ENCODE data around the gene SOX8.

The SOX8 gene

DNA sequence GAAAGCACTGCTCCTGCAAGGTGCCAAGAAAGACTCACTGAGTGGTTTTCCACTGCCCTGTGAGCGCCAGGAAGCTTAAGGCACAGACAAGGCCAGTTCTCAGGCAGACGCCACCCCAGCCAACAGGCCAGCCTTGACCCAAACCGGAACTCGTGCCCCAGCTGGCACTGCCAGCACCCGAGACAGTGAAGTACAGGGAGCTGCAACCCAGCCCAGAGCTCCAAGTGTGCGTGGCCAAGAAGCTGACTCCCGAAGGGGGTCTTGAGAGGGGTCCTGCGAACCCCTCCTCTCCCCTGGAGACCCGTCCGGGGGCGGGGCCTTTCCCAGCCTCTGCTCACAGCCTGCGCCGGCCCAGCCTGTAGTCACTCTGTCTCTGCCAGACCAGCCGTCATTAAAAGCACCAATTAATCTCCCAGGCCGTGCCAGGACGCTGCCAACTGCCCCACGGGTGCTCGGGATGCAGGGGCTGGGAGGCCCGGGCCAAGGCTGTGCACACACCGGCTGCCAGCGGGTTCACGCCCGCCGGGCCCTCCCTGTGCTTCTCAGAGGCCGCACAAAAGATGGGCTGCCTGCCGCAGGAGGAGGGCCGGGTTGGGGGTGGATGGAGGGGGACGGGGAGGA lies 4.4 kb upstream of the SOX8 start:
- no peak overlapping the region for H3K9ac ChIP-seq (ENCODE audit: low read length)
- peaks cover 13% of the 10 kb centered on the region for H3K4me1 ChIP-seq (ENCODE audit: control insufficient read depth, insufficient read depth, low read length)
- H3K27me3 ChIP-seq (ENCODE audit: control insufficient read depth, insufficient read depth, low read length): peaks cover 67% of the 10 kb centered on the region
- no peaks in the 10 kb centered on the region for H3K9me3 ChIP-seq (ENCODE audit: control insufficient read depth, low read length)
- no peak overlapping the region for H3K4me3 ChIP-seq (ENCODE audit: low read length)
- no peaks in the 10 kb centered on the region for H3K36me3 ChIP-seq (ENCODE audit: control insufficient read depth, insufficient read depth, low read length)

DNA sequence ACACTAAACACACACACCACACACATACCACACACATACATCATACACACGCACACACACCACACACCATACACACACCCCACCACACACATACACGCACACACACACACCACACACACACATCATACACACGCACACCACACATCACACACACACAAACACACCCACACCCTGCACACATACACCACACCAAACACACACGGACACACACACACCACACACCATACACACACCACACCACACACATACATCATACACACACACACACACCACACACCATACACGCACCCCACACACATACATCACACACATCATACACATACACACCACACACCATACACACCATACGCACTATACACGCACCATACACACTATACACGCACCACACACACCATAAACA lies 3.7 kb upstream of the SOX8 start:
- Histone ChIP-seq H3K9ac (ENCODE audit: low read length) (no peak overlapping the region), H3K27me3 (ENCODE audit: control insufficient read depth, insufficient read depth, low read length) (peaks cover 67% of the 10 kb centered on the region), H3K36me3 (ENCODE audit: control insufficient read depth, insufficient read depth, low read length) (no peaks in the 10 kb centered on the region), H3K4me3 (ENCODE audit: low read length) (no peak overlapping the region), H3K4me1 (ENCODE audit: control insufficient read depth, insufficient read depth, low read length) (peaks cover 8% of the 10 kb centered on the region), H3K9me3 (ENCODE audit: control insufficient read depth, low read length) (no peaks in the 10 kb centered on the region)

DNA sequence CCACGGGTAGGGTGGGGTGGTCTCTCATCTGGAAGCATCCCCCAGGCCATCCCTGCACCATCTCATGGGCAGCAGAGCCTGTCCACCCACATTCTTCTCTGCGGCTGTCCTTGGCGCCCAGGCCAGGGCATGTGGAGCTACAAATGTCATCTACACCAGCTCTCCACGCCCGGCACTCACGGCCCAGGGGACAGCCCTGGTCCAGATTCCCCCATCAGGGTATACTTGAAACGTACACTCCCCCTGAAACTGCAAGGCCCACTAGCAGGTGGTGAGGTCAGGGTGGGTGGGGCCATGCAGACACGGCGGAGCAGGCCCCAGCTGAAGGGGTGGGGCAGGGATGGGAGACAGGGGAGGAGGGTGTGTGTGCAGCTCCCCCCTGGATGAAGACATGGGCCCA lies 3.2 kb upstream of the SOX8 start:
- Histone ChIP-seq H3K36me3 (ENCODE audit: control insufficient read depth, insufficient read depth, low read length) (no peaks in the 10 kb centered on the region), H3K4me1 (ENCODE audit: control insufficient read depth, insufficient read depth, low read length) (peaks cover 8% of the 10 kb centered on the region), H3K27me3 (ENCODE audit: control insufficient read depth, insufficient read depth, low read length) (peaks cover 68% of the 10 kb centered on the region), H3K9me3 (ENCODE audit: control insufficient read depth, low read length) (no peaks in the 10 kb centered on the region), H3K4me3 (ENCODE audit: low read length) (no peak overlapping the region), H3K9ac (ENCODE audit: low read length) (no peak overlapping the region)

DNA sequence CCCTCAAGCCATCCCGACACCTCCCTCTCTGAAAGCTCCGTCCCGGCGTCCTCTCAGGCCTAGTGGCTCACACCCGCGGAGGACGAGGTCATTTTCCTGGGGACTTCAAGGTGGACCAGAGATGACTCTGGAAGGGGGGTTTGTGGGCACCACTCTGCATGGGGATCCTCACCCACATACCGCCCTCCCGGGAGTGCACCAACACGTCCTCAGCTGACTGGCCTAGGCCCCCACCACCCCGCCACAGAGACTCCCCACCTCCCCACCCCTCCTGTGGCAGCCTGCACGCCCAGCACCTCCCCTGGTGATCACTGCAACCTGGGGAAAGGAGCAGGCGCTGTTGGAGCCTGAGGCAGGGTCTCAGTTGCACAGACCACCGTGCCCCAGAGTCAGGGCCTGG lies 2.4 kb upstream of the SOX8 start:
- Histone ChIP-seq H3K9me3 (ENCODE audit: control insufficient read depth, low read length) (no peaks in the 10 kb centered on the region), H3K36me3 (ENCODE audit: control insufficient read depth, insufficient read depth, low read length) (no peaks in the 10 kb centered on the region), H3K4me1 (ENCODE audit: control insufficient read depth, insufficient read depth, low read length) (peaks cover 8% of the 10 kb centered on the region), H3K27me3 (ENCODE audit: control insufficient read depth, insufficient read depth, low read length) (peaks cover 68% of the 10 kb centered on the region), H3K4me3 (ENCODE audit: low read length) (no peak overlapping the region), H3K9ac (ENCODE audit: low read length) (no peak overlapping the region)

DNA sequence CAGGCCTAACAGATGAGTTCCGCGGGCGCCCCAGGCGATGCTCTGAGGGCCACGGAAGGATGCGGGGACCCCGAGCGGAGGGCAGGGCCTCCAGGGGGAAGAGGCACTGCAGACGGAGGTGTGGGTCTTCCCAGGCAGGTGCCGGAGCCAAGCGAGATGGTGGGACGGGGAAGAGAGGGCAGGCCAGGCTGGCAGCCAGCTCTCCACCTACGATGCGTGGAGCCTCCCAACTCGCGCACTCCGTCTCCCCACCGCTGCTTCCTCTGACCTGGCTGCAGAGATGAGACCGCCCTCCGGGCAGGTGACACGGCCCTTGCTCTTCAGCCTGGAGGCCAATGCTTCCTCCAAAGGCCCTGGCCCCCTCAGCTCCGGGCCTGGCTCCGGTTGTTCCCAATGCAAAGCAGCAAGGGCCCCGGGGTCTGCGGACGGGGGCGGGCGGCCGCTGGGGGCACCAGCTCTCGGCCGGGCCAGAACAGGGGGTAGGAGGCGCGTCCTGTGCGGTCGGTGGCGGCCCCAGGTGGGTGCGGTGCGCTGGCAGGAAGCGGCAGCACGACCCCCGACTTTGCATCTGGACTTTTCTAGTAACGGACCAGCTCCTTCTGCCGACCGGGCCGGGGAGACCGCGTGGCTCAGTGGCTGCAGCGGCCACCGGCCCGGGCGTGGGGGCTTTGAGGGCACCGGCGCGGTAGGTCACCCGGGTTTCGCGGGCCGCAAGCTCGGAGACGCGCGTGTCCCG lies 1.5 kb upstream of the SOX8 start:
- H3K9me3 ChIP-seq (ENCODE audit: control insufficient read depth, low read length): no peaks in the 10 kb centered on the region
- peaks cover 63% of the 10 kb centered on the region for H3K27me3 ChIP-seq (ENCODE audit: control insufficient read depth, insufficient read depth, low read length)
- H3K36me3 ChIP-seq (ENCODE audit: control insufficient read depth, insufficient read depth, low read length): no peaks in the 10 kb centered on the region
- no peak overlapping the region for H3K9ac ChIP-seq (ENCODE audit: low read length)
- H3K4me1 ChIP-seq (ENCODE audit: control insufficient read depth, insufficient read depth, low read length): peaks cover 8% of the 10 kb centered on the region
- H3K4me3 ChIP-seq (ENCODE audit: low read length): no peak overlapping the region

DNA sequence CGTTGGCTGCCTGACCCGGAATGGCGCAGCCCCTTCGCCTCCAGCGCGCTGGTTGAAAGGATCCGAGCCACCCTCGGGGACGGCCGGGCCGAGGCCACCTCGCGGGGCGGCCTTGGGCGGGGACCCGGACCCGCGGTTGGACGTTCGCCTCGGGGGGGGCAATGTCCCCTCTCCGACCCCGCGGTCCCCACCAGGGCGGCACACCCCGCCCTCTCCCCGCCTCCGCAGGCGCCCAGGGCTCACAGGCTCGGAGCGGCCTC lies 1.0 kb upstream of the SOX8 start:
- Histone ChIP-seq H3K27me3 (ENCODE audit: control insufficient read depth, insufficient read depth, low read length) (peaks cover 59% of the 10 kb centered on the region), H3K4me1 (ENCODE audit: control insufficient read depth, insufficient read depth, low read length) (peaks cover 8% of the 10 kb centered on the region), H3K36me3 (ENCODE audit: control insufficient read depth, insufficient read depth, low read length) (no peaks in the 10 kb centered on the region), H3K4me3 (ENCODE audit: low read length) (no peak overlapping the region), H3K9me3 (ENCODE audit: control insufficient read depth, low read length) (no peaks in the 10 kb centered on the region), H3K9ac (ENCODE audit: low read length) (no peak overlapping the region)

DNA sequence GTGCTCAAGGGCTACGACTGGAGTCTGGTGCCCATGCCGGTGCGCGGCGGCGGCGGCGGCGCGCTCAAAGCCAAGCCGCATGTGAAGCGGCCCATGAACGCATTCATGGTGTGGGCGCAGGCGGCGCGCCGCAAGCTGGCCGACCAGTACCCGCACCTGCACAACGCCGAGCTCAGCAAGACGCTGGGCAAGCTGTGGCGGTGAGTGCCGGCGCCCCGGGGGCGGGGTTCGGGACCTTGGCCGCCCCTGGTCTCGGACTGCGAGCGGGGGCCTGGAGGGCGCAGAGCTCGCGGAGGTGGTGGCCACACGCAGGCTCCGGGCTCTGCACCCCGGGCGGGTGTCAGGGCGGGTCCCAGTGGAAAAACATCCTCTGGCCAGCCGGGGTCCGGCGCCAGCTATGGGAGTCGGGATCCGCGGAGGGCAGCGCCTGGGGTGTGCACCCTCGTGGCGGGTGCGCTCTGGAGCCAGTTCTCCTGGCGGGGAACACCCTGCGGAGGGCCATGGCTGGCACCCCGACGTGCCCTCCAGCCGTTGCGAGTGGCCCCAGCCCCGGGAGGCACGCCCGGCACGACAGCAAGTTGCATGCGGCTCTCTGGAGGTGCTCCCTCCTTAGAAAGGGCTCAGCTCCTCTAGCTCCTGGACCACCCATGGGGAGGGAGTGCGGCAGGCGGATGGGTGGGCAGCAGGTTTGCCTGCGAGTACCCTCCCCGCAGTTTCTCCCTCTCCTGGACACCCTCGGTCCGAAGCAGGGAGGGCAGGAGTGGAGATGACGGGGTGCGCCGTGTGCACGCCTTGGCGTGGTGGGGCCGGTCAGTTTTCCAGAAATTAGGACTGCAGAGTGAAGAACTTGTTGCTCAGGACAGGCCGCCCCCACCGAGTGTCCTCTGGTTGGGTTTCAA lies 824 bp downstream of the SOX8 start:
- H3K4me1 ChIP-seq (ENCODE audit: control insufficient read depth, insufficient read depth, low read length): peaks cover under 1% of the 10 kb centered on the region
- H3K9ac ChIP-seq (ENCODE audit: low read length): no peak overlapping the region
- H3K4me3 ChIP-seq (ENCODE audit: low read length): no peak overlapping the region
- peaks cover 52% of the 10 kb centered on the region for H3K27me3 ChIP-seq (ENCODE audit: control insufficient read depth, insufficient read depth, low read length)
- H3K9me3 ChIP-seq (ENCODE audit: control insufficient read depth, low read length): no peaks in the 10 kb centered on the region
- no peaks in the 10 kb centered on the region for H3K36me3 ChIP-seq (ENCODE audit: control insufficient read depth, insufficient read depth, low read length)

DNA sequence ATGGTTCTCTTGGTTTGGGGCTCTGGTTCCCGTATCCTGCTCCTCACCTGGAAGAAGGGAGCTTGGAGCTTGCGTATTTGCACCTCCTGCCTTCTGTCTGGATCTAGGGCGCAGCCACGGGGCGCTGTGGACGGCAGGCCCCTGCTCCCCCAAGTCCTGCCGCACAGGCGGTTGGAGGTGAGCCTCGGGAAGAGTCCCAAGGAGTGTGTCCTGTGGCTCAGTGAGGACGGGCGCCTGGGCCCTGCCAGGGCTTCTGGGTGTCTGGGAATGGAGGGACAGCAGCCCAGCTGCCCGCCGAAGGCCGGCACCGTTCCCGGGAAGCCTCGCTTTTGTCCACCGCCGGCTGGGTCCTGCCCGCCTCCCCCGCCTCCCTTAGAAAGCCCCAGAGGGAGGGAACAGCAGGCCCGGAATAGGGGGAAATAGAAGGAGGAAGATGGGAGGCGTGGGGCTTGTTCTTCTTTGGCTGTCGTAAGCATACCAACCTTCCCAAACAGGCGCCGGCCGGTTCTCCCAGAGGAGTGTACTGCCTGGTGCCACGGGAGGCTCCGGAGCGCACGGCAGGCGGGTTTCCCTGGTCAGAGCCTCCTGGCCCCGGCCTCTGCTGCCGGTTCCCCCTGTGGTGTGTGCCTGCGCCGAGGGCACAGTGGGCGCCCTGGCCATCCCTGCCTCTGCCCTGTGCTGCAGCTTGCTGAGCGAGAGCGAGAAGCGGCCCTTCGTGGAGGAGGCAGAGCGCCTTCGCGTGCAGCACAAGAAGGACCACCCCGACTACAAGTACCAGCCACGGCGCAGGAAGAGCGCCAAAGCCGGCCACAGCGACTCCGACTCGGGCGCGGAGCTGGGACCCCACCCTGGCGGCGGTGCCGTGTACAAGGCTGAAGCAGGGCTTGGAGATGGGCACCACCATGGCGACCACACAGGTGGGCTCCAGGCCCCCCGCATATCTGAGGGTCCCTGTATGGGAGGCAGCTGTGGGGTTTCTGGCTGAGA lies 1.8 kb downstream of the SOX8 start:
- Histone ChIP-seq H3K27me3 (ENCODE audit: control insufficient read depth, insufficient read depth, low read length) (peaks cover 49% of the 10 kb centered on the region), H3K36me3 (ENCODE audit: control insufficient read depth, insufficient read depth, low read length) (no peaks in the 10 kb centered on the region), H3K4me1 (ENCODE audit: control insufficient read depth, insufficient read depth, low read length) (no peaks in the 10 kb centered on the region), H3K9me3 (ENCODE audit: control insufficient read depth, low read length) (no peaks in the 10 kb centered on the region), H3K9ac (ENCODE audit: low read length) (no peak overlapping the region), H3K4me3 (ENCODE audit: low read length) (no peak overlapping the region)

DNA sequence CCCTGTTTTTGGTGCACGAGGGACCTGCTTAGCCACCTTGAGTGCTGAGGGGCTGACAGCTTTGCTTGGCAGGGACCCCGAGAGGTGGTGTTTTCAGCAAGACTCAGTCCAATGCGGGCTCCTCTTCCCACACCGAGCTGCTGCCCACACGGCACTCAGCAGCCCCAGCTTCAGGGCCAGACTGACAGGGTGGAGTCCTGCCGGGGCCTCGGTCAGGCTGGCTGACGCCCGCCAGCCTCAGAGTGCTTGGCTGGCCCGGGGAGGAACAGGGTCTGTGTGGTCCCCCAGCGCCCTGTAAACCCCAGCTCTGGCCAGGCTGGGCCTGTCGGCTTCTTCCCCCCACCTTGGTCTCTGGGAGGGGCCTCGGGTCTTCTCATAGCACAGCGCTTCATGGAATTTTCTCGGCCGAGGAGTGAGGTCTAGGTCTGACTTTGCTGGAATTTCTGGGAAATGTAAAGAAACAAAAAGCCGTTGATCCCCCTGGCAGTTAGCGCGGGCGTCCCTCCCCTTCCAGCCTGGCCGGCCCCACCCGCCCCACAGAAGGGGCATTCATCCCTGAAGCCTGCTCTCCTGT lies 2.6 kb downstream of the SOX8 start:
- Histone ChIP-seq H3K4me3 (ENCODE audit: low read length) (no peak overlapping the region), H3K27me3 (ENCODE audit: control insufficient read depth, insufficient read depth, low read length) (peaks cover 41% of the 10 kb centered on the region), H3K36me3 (ENCODE audit: control insufficient read depth, insufficient read depth, low read length) (no peaks in the 10 kb centered on the region), H3K9ac (ENCODE audit: low read length) (no peak overlapping the region), H3K9me3 (ENCODE audit: control insufficient read depth, low read length) (no peaks in the 10 kb centered on the region), H3K4me1 (ENCODE audit: control insufficient read depth, insufficient read depth, low read length) (no peaks in the 10 kb centered on the region)

DNA sequence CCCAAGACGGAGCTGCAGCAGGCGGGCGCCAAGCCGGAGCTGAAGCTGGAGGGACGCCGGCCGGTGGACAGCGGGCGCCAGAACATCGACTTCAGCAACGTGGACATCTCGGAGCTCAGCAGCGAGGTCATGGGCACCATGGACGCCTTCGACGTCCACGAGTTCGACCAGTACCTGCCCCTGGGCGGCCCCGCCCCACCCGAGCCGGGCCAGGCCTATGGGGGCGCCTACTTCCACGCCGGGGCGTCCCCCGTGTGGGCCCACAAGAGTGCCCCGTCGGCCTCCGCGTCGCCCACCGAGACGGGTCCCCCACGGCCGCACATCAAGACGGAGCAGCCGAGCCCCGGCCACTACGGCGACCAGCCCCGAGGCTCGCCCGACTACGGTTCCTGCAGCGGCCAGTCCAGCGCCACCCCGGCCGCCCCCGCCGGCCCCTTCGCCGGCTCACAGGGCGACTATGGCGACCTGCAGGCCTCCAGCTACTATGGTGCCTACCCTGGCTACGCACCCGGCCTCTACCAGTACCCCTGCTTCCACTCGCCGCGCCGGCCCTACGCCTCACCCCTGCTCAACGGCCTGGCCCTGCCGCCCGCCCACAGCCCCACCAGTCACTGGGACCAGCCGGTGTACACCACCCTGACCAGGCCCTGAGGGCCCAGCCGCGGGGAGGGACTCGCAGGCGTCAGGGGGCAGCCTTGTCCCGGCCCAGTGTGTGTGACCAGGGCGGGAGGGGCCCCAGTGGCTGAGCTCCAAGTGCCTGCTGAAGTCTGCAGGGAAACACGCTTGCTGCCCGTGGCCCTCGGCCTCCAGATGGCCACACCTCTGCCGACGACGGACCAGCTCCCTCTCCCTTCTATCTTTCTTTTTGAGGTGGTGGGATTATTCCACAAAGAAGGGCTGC lies 3.4 kb downstream of the SOX8 start:
- H3K9me3 ChIP-seq (ENCODE audit: control insufficient read depth, low read length): no peaks in the 10 kb centered on the region
- no peak overlapping the region for H3K9ac ChIP-seq (ENCODE audit: low read length)
- H3K27me3 ChIP-seq (ENCODE audit: control insufficient read depth, insufficient read depth, low read length): peaks cover 36% of the 10 kb centered on the region
- no peaks in the 10 kb centered on the region for H3K4me1 ChIP-seq (ENCODE audit: control insufficient read depth, insufficient read depth, low read length)
- no peaks in the 10 kb centered on the region for H3K36me3 ChIP-seq (ENCODE audit: control insufficient read depth, insufficient read depth, low read length)
- no peak overlapping the region for H3K4me3 ChIP-seq (ENCODE audit: low read length)

Measured in mucosa of stomach (tissue), 1 donor.